ENCODE measurements around the gene FGFR2.
A peak's percentile ranks its signal among the peaks of the same experiment; 100 is the strongest.

FGFR2 gene

DNA sequence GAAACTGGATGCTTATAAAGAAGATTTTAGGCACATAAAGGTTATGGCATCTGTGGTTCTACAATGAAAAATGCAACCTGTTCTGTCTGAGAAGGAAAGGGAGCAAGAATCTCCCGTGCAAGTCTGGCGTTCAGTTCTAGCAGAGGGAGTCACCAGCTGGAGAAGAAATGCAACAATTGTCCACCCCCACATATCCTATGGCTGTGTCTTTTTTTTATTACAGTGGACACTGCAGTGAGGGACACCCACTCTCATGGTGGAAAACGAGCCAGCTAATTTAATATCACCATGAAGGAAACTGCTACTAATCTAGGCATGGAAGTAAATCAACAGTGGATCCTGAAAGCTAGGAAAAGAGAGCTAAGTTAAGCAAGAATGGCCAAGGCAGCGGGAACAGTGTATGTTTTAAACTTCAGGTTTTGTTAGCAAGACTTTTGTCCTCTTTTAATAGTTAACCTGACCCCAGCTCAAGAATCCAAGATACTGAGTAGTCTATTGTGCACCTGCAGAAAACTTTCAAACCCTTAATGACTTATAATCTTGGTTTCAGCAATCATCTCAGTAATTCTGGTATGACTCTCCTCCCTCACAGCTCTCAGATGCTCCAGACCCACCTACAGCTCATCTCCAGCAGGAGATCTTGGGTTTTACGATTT is 149.3 kb downstream of the FGFR2 start:
- peak overlapping the region in 1 of 2 donors; percentile 6 for H3K9ac ChIP-seq (ENCODE audit: low read depth in 1 of 2, low read length in 2 of 2)
- no peaks in the 10 kb centered on the region for H3K9me3 ChIP-seq (ENCODE audit: control insufficient read depth in 2 of 2, low read length in 2 of 2)
- no peak overlapping the region for H3K27ac ChIP-seq (ENCODE audit: low read depth in 2 of 2, low read length in 2 of 2)
- no peak overlapping the region for H3K4me3 ChIP-seq (ENCODE audit: low read length in 2 of 2)
- no peaks in the 10 kb centered on the region for H3K27me3 ChIP-seq (ENCODE audit: control insufficient read depth in 2 of 2, insufficient read depth in 2 of 2, low read length in 2 of 2)
- H3K36me3 ChIP-seq (ENCODE audit: control insufficient read depth in 2 of 2, insufficient read depth in 2 of 2, low read length in 2 of 2) = no peaks in the 10 kb centered on the region
- H3K4me1 ChIP-seq (ENCODE audit: control insufficient read depth in 2 of 2, insufficient read depth in 2 of 2, low read length in 2 of 2) = no peaks in the 10 kb centered on the region

DNA sequence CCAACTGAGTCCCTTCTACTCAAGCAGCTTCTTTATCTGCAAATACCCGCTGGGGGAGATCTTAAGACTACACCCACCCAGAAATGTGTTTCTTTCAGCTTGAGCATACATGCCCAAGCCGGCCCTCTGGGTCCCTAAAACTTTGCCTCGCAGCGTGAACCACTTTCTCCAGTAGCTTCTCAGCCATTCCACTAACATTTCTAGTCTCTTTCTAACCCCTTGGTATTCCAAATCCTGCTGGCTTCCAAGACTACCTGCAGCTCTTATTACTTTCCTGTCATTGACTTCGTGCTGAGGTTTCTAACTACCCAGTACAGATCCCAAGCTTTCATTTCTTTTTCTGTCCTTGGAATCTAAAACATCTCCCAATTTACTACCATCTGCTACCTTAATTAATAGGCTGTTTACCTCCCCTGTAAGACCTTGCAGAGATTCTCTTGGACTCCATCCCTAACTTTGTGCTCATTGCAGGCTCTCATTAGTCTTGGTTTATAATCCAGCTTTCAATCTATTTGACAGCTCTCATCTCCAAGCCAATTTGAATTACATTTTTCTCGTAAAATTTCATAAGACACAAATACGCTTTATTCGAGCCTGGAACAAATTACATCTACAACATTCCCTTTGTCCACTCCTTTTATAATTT is 153.6 kb downstream of the FGFR2 start:
- Histone ChIP-seq H3K9ac (ENCODE audit: low read depth in 1 of 2, low read length in 2 of 2) (no peak overlapping the region), H3K4me3 (ENCODE audit: low read length in 2 of 2) (no peak overlapping the region), H3K9me3 (ENCODE audit: control insufficient read depth in 2 of 2, low read length in 2 of 2) (no peaks in the 10 kb centered on the region), H3K36me3 (ENCODE audit: control insufficient read depth in 2 of 2, insufficient read depth in 2 of 2, low read length in 2 of 2) (no peaks in the 10 kb centered on the region), H3K4me1 (ENCODE audit: control insufficient read depth in 2 of 2, insufficient read depth in 2 of 2, low read length in 2 of 2) (no peaks in the 10 kb centered on the region), H3K27ac (ENCODE audit: low read depth in 2 of 2, low read length in 2 of 2) (no peak overlapping the region), H3K27me3 (ENCODE audit: control insufficient read depth in 2 of 2, insufficient read depth in 2 of 2, low read length in 2 of 2) (no peaks in the 10 kb centered on the region)

GRCh38 chr10:121442086-121442935 is 155.9 kb downstream of the FGFR2 start:
- Histone ChIP-seq H3K27ac (ENCODE audit: low read depth in 2 of 2, low read length in 2 of 2) (no peak overlapping the region), H3K4me1 (ENCODE audit: control insufficient read depth in 2 of 2, insufficient read depth in 2 of 2, low read length in 2 of 2) (no peaks in the 10 kb centered on the region), H3K9me3 (ENCODE audit: control insufficient read depth in 2 of 2, low read length in 2 of 2) (no peaks in the 10 kb centered on the region), H3K4me3 (ENCODE audit: low read length in 2 of 2) (no peak overlapping the region), H3K9ac (ENCODE audit: low read depth in 1 of 2, low read length in 2 of 2) (no peak overlapping the region), H3K36me3 (ENCODE audit: control insufficient read depth in 2 of 2, insufficient read depth in 2 of 2, low read length in 2 of 2) (no peaks in the 10 kb centered on the region), H3K27me3 (ENCODE audit: control insufficient read depth in 2 of 2, insufficient read depth in 2 of 2, low read length in 2 of 2) (no peaks in the 10 kb centered on the region)

- H3K9ac ChIP-seq (ENCODE audit: low read depth in 1 of 2, low read length in 2 of 2) = no peak overlapping the region
- no peaks in the 10 kb centered on the region for H3K4me1 ChIP-seq (ENCODE audit: control insufficient read depth in 2 of 2, insufficient read depth in 2 of 2, low read length in 2 of 2)
- no peak overlapping the region for H3K27ac ChIP-seq (ENCODE audit: low read depth in 2 of 2, low read length in 2 of 2)
- H3K9me3 ChIP-seq (ENCODE audit: control insufficient read depth in 2 of 2, low read length in 2 of 2) = no peaks in the 10 kb centered on the region
- no peaks in the 10 kb centered on the region for H3K27me3 ChIP-seq (ENCODE audit: control insufficient read depth in 2 of 2, insufficient read depth in 2 of 2, low read length in 2 of 2)
- H3K36me3 ChIP-seq (ENCODE audit: control insufficient read depth in 2 of 2, insufficient read depth in 2 of 2, low read length in 2 of 2) = no peaks in the 10 kb centered on the region
- no peak overlapping the region for H3K4me3 ChIP-seq (ENCODE audit: low read length in 2 of 2)
These were observed 157.8 kb downstream of the FGFR2 start for GRCh38 chr10:121440461-121440860.

GRCh38 chr10:121438333-121438732 is 159.9 kb downstream of the FGFR2 start:
- Histone ChIP-seq H3K4me3 (ENCODE audit: low read length in 2 of 2) (no peak overlapping the region), H3K9ac (ENCODE audit: low read depth in 1 of 2, low read length in 2 of 2) (no peak overlapping the region), H3K9me3 (ENCODE audit: control insufficient read depth in 2 of 2, low read length in 2 of 2) (no peaks in the 10 kb centered on the region), H3K4me1 (ENCODE audit: control insufficient read depth in 2 of 2, insufficient read depth in 2 of 2, low read length in 2 of 2) (no peaks in the 10 kb centered on the region), H3K27me3 (ENCODE audit: control insufficient read depth in 2 of 2, insufficient read depth in 2 of 2, low read length in 2 of 2) (no peaks in the 10 kb centered on the region), H3K27ac (ENCODE audit: low read depth in 2 of 2, low read length in 2 of 2) (no peak overlapping the region), H3K36me3 (ENCODE audit: control insufficient read depth in 2 of 2, insufficient read depth in 2 of 2, low read length in 2 of 2) (no peaks in the 10 kb centered on the region)

DNA sequence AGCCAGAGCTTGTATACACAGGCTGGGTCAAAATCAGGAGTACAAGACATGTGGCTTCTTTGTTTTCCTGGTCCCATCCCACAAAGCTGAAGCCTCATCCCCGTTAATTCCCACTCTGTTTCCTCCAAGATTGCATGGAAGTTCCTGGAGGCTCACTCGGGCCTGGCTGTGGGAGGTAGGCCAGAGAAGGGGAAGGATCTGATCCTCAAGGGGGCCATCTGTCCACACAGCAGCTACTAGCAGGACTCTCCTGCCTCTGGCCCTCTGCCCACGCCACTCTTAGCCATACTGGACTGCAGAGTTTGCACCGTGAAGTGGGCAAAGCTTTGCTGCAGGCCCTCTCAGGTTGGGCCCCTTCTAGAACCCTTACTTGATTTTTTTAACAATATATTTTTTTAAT is 160.6 kb downstream of the FGFR2 start:
- H3K36me3 ChIP-seq (ENCODE audit: control insufficient read depth in 2 of 2, insufficient read depth in 2 of 2, low read length in 2 of 2) = no peaks in the 10 kb centered on the region
- no peak overlapping the region for H3K27ac ChIP-seq (ENCODE audit: low read depth in 2 of 2, low read length in 2 of 2)
- H3K27me3 ChIP-seq (ENCODE audit: control insufficient read depth in 2 of 2, insufficient read depth in 2 of 2, low read length in 2 of 2) = no peaks in the 10 kb centered on the region
- H3K4me1 ChIP-seq (ENCODE audit: control insufficient read depth in 2 of 2, insufficient read depth in 2 of 2, low read length in 2 of 2) = no peaks in the 10 kb centered on the region
- no peaks in the 10 kb centered on the region for H3K9me3 ChIP-seq (ENCODE audit: control insufficient read depth in 2 of 2, low read length in 2 of 2)
- H3K4me3 ChIP-seq (ENCODE audit: low read length in 2 of 2) = no peak overlapping the region
- no peak overlapping the region for H3K9ac ChIP-seq (ENCODE audit: low read depth in 1 of 2, low read length in 2 of 2)

DNA sequence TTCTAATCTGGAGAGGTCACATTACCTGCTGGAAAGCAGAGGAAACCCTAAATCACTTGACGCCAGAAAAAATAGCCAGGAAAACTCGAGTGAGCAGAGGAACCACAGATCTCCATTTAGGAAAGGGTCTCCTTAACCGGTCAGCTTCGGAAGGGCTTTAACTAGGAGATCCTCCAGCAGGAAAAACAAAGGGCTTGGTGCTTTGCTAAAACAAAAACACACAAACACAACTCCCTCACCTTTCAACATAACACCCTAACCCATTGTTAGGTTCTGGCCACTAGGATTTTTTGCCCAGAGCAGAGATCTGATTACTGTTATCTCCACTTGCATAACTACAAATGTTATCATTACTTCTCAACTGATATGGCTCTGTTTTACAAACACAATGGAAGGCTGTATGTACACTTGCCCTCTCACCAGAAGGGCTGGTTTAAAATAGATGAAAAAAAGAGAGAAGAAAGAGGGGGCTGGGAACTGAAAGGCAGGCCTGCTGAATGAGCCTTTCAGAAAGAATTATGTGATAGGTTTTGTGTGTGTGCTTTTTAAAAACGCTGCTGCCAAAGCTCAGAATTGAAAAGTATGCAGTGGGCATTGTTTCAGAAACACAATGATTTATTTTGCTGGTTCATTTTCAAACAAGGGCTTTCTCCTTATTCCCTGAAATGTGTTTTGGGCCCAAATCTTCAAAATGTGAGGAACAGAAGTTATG is 161.5 kb downstream of the FGFR2 start:
- H3K9ac ChIP-seq (ENCODE audit: low read depth in 1 of 2, low read length in 2 of 2) = no peak overlapping the region
- H3K27me3 ChIP-seq (ENCODE audit: control insufficient read depth in 2 of 2, insufficient read depth in 2 of 2, low read length in 2 of 2) = no peaks in the 10 kb centered on the region
- no peaks in the 10 kb centered on the region for H3K36me3 ChIP-seq (ENCODE audit: control insufficient read depth in 2 of 2, insufficient read depth in 2 of 2, low read length in 2 of 2)
- H3K9me3 ChIP-seq (ENCODE audit: control insufficient read depth in 2 of 2, low read length in 2 of 2) = no peaks in the 10 kb centered on the region
- H3K4me1 ChIP-seq (ENCODE audit: control insufficient read depth in 2 of 2, insufficient read depth in 2 of 2, low read length in 2 of 2) = no peaks in the 10 kb centered on the region
- H3K27ac ChIP-seq (ENCODE audit: low read depth in 2 of 2, low read length in 2 of 2) = no peak overlapping the region
- H3K4me3 ChIP-seq (ENCODE audit: low read length in 2 of 2) = no peak overlapping the region

DNA sequence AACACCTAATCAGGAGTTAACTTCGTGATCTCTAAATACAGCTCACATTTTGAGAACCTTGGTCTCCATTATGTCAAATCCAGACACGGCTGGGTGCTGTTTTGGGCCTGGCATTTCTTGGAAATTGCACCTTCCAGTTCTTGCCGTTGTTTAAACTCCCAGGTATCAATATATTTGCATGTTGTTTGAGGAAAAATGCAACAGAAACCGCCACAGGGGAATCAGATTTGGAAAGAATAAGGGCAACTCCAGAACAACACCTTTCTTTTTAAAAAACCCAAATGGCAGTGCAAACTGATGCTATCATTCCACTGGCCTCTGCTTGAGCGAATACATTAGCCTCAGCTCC is 162.0 kb downstream of the FGFR2 start:
- Histone ChIP-seq H3K4me1 (ENCODE audit: control insufficient read depth in 2 of 2, insufficient read depth in 2 of 2, low read length in 2 of 2) (no peaks in the 10 kb centered on the region), H3K9ac (ENCODE audit: low read depth in 1 of 2, low read length in 2 of 2) (no peak overlapping the region), H3K9me3 (ENCODE audit: control insufficient read depth in 2 of 2, low read length in 2 of 2) (no peaks in the 10 kb centered on the region), H3K27ac (ENCODE audit: low read depth in 2 of 2, low read length in 2 of 2) (no peak overlapping the region), H3K27me3 (ENCODE audit: control insufficient read depth in 2 of 2, insufficient read depth in 2 of 2, low read length in 2 of 2) (no peaks in the 10 kb centered on the region), H3K4me3 (ENCODE audit: low read length in 2 of 2) (no peak overlapping the region), H3K36me3 (ENCODE audit: control insufficient read depth in 2 of 2, insufficient read depth in 2 of 2, low read length in 2 of 2) (no peaks in the 10 kb centered on the region)

- Histone ChIP-seq H3K9me3 (ENCODE audit: control insufficient read depth in 2 of 2, low read length in 2 of 2) (no peaks in the 10 kb centered on the region), H3K4me1 (ENCODE audit: control insufficient read depth in 2 of 2, insufficient read depth in 2 of 2, low read length in 2 of 2) (no peaks in the 10 kb centered on the region), H3K4me3 (ENCODE audit: low read length in 2 of 2) (no peak overlapping the region), H3K27ac (ENCODE audit: low read depth in 2 of 2, low read length in 2 of 2) (no peak overlapping the region), H3K36me3 (ENCODE audit: control insufficient read depth in 2 of 2, insufficient read depth in 2 of 2, low read length in 2 of 2) (no peaks in the 10 kb centered on the region), H3K9ac (ENCODE audit: low read depth in 1 of 2, low read length in 2 of 2) (no peak overlapping the region), H3K27me3 (ENCODE audit: control insufficient read depth in 2 of 2, insufficient read depth in 2 of 2, low read length in 2 of 2) (no peaks in the 10 kb centered on the region)
These were observed 163.0 kb downstream of the FGFR2 start for GRCh38 chr10:121435099-121435875.
